ENCODE data around the gene GPR107.

GRCh38 chr9:130060296-130060695 is 6.6 kb downstream of the GPR107 start:
- TF ChIP-seq CTCF (IDR thresholded peaks at IDR 0.05) (no peak), POLR2A (IDR thresholded peaks at IDR 0.05) (no peak)
